OCI-LY1 (cell line): ENCODE measurements around the gene SHROOM4.
A peak's percentile ranks its signal among the peaks of the same experiment; 100 is the strongest.

Source experiments
- H2AFZ ChIP-seq: fragments of 200-600 bp; sonication (generic), shearing (Covaris generic); 2 replicates; pipeline ENCODE4 v1.6.0; 2014; ENCODE audit warnings: antibody characterized with exemption, mild to moderate bottlenecking, low read length
- H3F3A ChIP-seq: fragments of 200-600 bp; sonication (generic), shearing (Covaris generic); 2 replicates; pipeline ENCODE4 v1.6.0; 2014; ENCODE audit warnings: mild to moderate bottlenecking, antibody characterized with exemption, low read length, moderate library complexity; ENCODE audit not compliant: insufficient read depth
- H3K27ac ChIP-seq: fragments of 200-600 bp; sonication (generic); 2 replicates; pipeline ENCODE4 v1.5.1; 2014; ENCODE audit warnings: low read length, mixed run types, mild to moderate bottlenecking, low read depth; ENCODE audit not compliant: poor library complexity, severe bottlenecking
- H3K27me3 ChIP-seq: fragments of 200-600 bp; sonication (generic); 2 replicates; pipeline ENCODE4 v1.6.0; 2014; ENCODE audit warnings: antibody characterized with exemption, mild to moderate bottlenecking, low read length, moderate library complexity; ENCODE audit not compliant: insufficient read depth
- H3K36me3 ChIP-seq: fragments of 200-600 bp; sonication (generic); 2 replicates; pipeline ENCODE4 v1.6.1; 2014; ENCODE audit warnings: mild to moderate bottlenecking, antibody characterized with exemption, low read length, moderate library complexity, mixed read lengths; ENCODE audit not compliant: insufficient read depth
- H3K4me1 ChIP-seq: fragments of 200-600 bp; sonication (generic); 2 replicates; pipeline ENCODE4 v1.5.1; 2014; ENCODE audit warnings: mild to moderate bottlenecking, low read length, moderate library complexity; ENCODE audit not compliant: insufficient read depth, severe bottlenecking
- H3K4me2 ChIP-seq: fragments of 200-600 bp; sonication (generic), shearing (Covaris generic); 2 replicates; pipeline ENCODE4 v1.6.1; 2014; ENCODE audit warnings: low read length
- H3K4me3 ChIP-seq: fragments of 200-600 bp; sonication (generic); 2 replicates; pipeline ENCODE4 v1.5.1; 2014; ENCODE audit warnings: low read length, low read depth, mild to moderate bottlenecking, mixed read lengths; ENCODE audit not compliant: poor library complexity, severe bottlenecking
- H3K79me2 ChIP-seq: fragments of 200-600 bp; shearing (Covaris generic); 2 replicates; pipeline ENCODE4 v1.6.1; 2016; ENCODE audit warnings: mixed run types, low read length, mixed read lengths; ENCODE audit not compliant: insufficient read depth
- H3K9ac ChIP-seq: fragments of 200-600 bp; sonication (generic), shearing (Covaris generic); 2 replicates; pipeline ENCODE4 v1.6.1; 2014; ENCODE audit warnings: mild to moderate bottlenecking, low read length, mixed read lengths
- H3K9me2 ChIP-seq: fragments of 200-600 bp; sonication (generic), shearing (Covaris generic); 2 replicates; pipeline ENCODE4 v1.6.1; 2014; ENCODE audit warnings: low read depth, mild to moderate bottlenecking, low read length, mixed read lengths
- H3K9me3 ChIP-seq: fragments of 200-600 bp; shearing (Covaris generic); 2 replicates; pipeline ENCODE4 v1.6.1; 2014; ENCODE audit warnings: low read length, mixed read lengths
- H4K20me1 ChIP-seq: fragments of 200-600 bp; sonication (generic), shearing (Covaris generic); 2 replicates; pipeline ENCODE4 v1.6.0; 2016; ENCODE audit warnings: mild to moderate bottlenecking, low read length; ENCODE audit not compliant: insufficient read depth
- EZH2 ChIP-seq: fragments of 200-600 bp; sonication (generic), shearing (Covaris generic); IDR thresholded peaks from 2 replicates; pipeline ENCODE4 v1.8.0; 2017; ENCODE audit warnings: borderline replicate concordance, mixed run types, mild to moderate bottlenecking, antibody characterized with exemption, low read length, moderate library complexity, mixed read lengths
- TF ChIP-seq, protein P1 (sequence below): fragments of 200-600 bp; sonication (generic), shearing (Covaris generic); IDR thresholded peaks from 2 replicates; pipeline ENCODE4 v1.5.1; 2017; ENCODE audit warnings: mild to moderate bottlenecking, antibody characterized with exemption, low read length, moderate library complexity, mixed read lengths

The SHROOM4 gene

DNA sequence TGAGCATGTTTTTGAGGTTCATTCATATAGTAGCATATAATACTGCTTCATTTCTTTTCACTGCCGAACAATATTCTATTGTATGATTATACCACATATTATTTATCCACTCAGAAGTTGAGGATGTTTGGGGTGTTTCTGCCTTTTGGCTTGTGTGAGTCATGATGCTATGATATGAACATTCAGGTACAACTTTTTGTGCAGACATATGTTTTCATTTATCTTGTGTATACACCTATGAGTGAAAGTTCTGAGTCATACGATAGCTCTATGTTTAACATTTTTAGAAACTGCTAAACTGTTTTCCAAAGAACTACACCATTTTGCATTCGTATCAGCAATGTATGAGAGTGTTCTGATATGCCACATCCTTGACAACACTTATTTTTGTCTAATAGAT, 57.7 kb downstream of the SHROOM4 start:
- H3K4me1 ChIP-seq, result no peaks in the 10 kb centered on the region
- H3K27me3 ChIP-seq, result no peaks in the 10 kb centered on the region
- no peaks in the 10 kb centered on the region for H3F3A ChIP-seq
- no peak overlapping the region for H2AFZ ChIP-seq
- no peaks in the 10 kb centered on the region for H3K79me2 ChIP-seq
- H3K9me2 ChIP-seq, result no peaks in the 10 kb centered on the region
- H3K4me2 ChIP-seq, result no peak overlapping the region
- no peak overlapping the region for H3K4me3 ChIP-seq
- H3K36me3 ChIP-seq, result no peaks in the 10 kb centered on the region
- H4K20me1 ChIP-seq, result no peaks in the 10 kb centered on the region
- no peak for TF ChIP-seq EZH2
- TF ChIP-seq, protein P1, sequence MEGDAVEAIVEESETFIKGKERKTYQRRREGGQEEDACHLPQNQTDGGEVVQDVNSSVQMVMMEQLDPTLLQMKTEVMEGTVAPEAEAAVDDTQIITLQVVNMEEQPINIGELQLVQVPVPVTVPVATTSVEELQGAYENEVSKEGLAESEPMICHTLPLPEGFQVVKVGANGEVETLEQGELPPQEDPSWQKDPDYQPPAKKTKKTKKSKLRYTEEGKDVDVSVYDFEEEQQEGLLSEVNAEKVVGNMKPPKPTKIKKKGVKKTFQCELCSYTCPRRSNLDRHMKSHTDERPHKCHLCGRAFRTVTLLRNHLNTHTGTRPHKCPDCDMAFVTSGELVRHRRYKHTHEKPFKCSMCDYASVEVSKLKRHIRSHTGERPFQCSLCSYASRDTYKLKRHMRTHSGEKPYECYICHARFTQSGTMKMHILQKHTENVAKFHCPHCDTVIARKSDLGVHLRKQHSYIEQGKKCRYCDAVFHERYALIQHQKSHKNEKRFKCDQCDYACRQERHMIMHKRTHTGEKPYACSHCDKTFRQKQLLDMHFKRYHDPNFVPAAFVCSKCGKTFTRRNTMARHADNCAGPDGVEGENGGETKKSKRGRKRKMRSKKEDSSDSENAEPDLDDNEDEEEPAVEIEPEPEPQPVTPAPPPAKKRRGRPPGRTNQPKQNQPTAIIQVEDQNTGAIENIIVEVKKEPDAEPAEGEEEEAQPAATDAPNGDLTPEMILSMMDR, result no peak
- no peak overlapping the region for H3K27ac ChIP-seq
- no peak overlapping the region for H3K9ac ChIP-seq
- H3K9me3 ChIP-seq, result no peaks in the 10 kb centered on the region

DNA sequence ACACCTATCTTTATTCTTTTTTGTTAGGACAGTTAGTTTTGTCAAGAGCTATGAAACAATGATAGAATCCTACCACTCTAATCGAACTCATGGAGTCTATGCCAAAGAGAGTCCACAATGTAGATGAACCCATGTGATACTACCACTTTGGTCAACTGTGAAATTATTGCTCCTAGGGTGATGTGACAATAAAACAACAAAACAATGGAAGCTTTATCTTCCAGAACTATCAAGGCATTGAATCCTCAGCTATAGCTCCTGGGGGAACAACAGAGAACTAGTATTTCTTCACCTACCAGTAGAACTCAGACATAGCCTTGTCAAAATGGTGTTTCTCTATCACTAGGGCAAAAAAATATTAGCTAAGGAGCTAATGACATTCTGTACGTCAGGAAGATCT, 62.9 kb downstream of the SHROOM4 start:
- no peaks in the 10 kb centered on the region for H3K4me1 ChIP-seq
- H3K27ac ChIP-seq, result no peak overlapping the region
- no peaks in the 10 kb centered on the region for H3K36me3 ChIP-seq
- H3K9me3 ChIP-seq, result no peaks in the 10 kb centered on the region
- H3K9ac ChIP-seq, result no peak overlapping the region
- no peaks in the 10 kb centered on the region for H3F3A ChIP-seq
- H4K20me1 ChIP-seq, result no peaks in the 10 kb centered on the region
- no peak overlapping the region for H2AFZ ChIP-seq
- H3K9me2 ChIP-seq, result no peaks in the 10 kb centered on the region
- no peak overlapping the region for H3K4me3 ChIP-seq
- TF ChIP-seq, protein P1, result no peak
- no peak for TF ChIP-seq EZH2
- H3K27me3 ChIP-seq, result no peaks in the 10 kb centered on the region
- no peak overlapping the region for H3K4me2 ChIP-seq
- no peaks in the 10 kb centered on the region for H3K79me2 ChIP-seq

DNA sequence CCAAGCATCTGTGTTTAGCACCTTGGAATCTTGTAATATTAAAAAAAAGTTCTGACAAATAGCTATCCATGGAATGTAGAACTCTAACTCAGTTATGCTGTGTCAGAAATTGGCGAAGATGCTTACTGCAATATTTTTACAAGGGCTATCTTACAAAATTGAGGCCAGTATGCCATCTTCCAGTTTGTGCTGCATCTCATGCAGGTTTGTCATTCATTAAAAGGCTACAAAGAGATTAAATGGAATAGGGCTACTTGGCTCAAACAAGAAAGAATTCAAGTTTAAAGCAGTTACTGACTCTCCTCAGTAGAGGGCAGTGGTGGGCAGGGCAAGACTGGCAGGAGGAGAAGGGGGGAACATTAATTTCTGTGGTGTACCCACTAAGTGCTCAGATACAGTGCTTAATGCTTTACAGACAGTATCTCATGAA, 66.5 kb downstream of the SHROOM4 start:
- Histone ChIP-seq H3K27ac (no peak overlapping the region), H3K4me2 (no peak overlapping the region)

More for the DNA sequence above, 66.5 kb downstream of the SHROOM4 start:
- no peaks in the 10 kb centered on the region for H3K79me2 ChIP-seq
- no peak overlapping the region for H3K9ac ChIP-seq
- no peaks in the 10 kb centered on the region for H3K27me3 ChIP-seq
- no peaks in the 10 kb centered on the region for H3F3A ChIP-seq
- H3K36me3 ChIP-seq, result no peaks in the 10 kb centered on the region
- no peaks in the 10 kb centered on the region for H3K4me1 ChIP-seq
- H2AFZ ChIP-seq, result no peak overlapping the region
- H4K20me1 ChIP-seq, result no peaks in the 10 kb centered on the region
- no peaks in the 10 kb centered on the region for H3K9me2 ChIP-seq
- H3K4me3 ChIP-seq, result no peak overlapping the region
- H3K9me3 ChIP-seq, result no peaks in the 10 kb centered on the region
- TF ChIP-seq EZH2, result no peak
- TF ChIP-seq, protein P1, result peak; percentile 55
